Measurements from ENCODE around the gene GLI3.

The GLI3 gene

GRCh38 chr7:42020061-42020460 lies 216.9 kb downstream of the GLI3 start:
- CTCF ChIA-PET: no interaction called here
- TF ChIP-seq SUZ12 (IDR thresholded peaks at IDR 0.05) (no peak), PKNOX1 (IDR thresholded peaks at IDR 0.05) (no peak), L3MBTL2 (conservative IDR thresholded peaks at IDR 0.05) (no peak), SP1 (IDR thresholded peaks at IDR 0.05) (no peak), ELF4 (IDR thresholded peaks at IDR 0.05) (no peak), TARDBP (IDR thresholded peaks at IDR 0.05) (no peak), FOXK2 (IDR thresholded peaks at IDR 0.05) (no peak), FOXA1 (IDR thresholded peaks at IDR 0.05) (no peak), BHLHE40 (IDR thresholded peaks at IDR 0.05; ENCODE audit: borderline replicate concordance) (no peak), CTBP1 (IDR thresholded peaks at IDR 0.05; ENCODE audit: borderline replicate concordance) (no peak), LEF1 (IDR thresholded peaks at IDR 0.05; ENCODE audit: borderline replicate concordance) (no peak)
- DNase-seq (ENCODE audit: extremely low spot score): no peak
- POLR2A ChIA-PET: no interaction called here

DNA sequence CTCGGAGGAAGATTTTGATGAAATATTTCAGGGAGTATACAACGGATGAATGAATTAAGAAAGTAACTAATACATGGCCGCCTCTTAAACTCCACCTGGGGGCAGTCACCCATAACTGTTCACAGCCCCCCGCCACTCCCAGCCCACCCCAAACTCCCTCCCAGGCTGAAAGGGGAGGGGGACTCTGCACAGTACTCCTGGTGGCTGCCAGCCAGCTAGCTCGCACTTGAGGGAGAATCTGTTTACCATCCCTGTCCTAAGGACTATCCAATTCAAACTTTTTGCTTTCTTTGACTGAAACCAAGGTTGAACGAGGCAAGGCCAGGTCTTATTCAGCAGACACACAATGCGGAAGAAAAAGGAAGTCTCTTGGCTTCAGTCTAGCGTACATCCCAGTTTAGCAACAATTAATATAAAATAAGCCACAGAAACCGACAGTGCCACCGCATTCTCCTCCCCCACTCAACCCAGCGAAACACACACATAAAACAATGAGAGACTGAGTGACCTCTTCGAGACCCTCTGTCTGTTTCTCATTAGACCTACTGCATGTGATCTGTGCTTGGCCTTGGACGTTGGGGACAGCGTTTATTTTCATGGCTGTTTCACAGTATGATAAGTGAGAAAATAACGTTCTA lies 219.5 kb downstream of the GLI3 start:
- POLR2A ChIA-PET: no interaction called here
- CTCF ChIA-PET: no interaction called here
- no peak for DNase-seq (ENCODE audit: extremely low spot score)
- no peak for TF ChIP-seq BHLHE40 (IDR thresholded peaks at IDR 0.05; ENCODE audit: borderline replicate concordance)

- CTCF ChIA-PET: no interaction called here
Measured at GRCh38 chr7:42016517-42016916, 220.5 kb downstream of the GLI3 start.

GRCh38 chr7:42014625-42015618 lies 222.1 kb downstream of the GLI3 start:
- peak; percentile 33 for DNase-seq (ENCODE audit: extremely low spot score)
- CTCF ChIA-PET: interaction anchor here (1.0 to 1.2 kb wide), 2 partner anchors 16 to 30 kb away, joined by 3 read pairs; no protein-coding TSS in a partner anchor
- POLR2A ChIA-PET: no interaction called here
- TF ChIP-seq SP1 (IDR thresholded peaks at IDR 0.05) (no peak), HDGF (IDR thresholded peaks at IDR 0.05; ENCODE audit: borderline replicate concordance) (no peak), TARDBP (IDR thresholded peaks at IDR 0.05) (no peak), SUZ12 (IDR thresholded peaks at IDR 0.05) (no peak), CTBP1 (IDR thresholded peaks at IDR 0.05; ENCODE audit: borderline replicate concordance) (no peak), BHLHE40 (IDR thresholded peaks at IDR 0.05; ENCODE audit: borderline replicate concordance) (no peak), FOXM1 (IDR thresholded peaks at IDR 0.05; ENCODE audit: borderline replicate concordance) (no peak), LEF1 (IDR thresholded peaks at IDR 0.05; ENCODE audit: borderline replicate concordance) (no peak), ZNF384 (IDR thresholded peaks at IDR 0.05) (no peak), FOXA1 (IDR thresholded peaks at IDR 0.05) (no peak), NFRKB (IDR thresholded peaks at IDR 0.05) (no peak), ARNT (IDR thresholded peaks at IDR 0.05) (no peak), ELF4 (IDR thresholded peaks at IDR 0.05) (no peak), PKNOX1 (IDR thresholded peaks at IDR 0.05) (no peak), FOXK2 (IDR thresholded peaks at IDR 0.05) (no peak), L3MBTL2 (conservative IDR thresholded peaks at IDR 0.05) (no peak)

More at GRCh38 chr7:42016517-42016916, 220.5 kb downstream of the GLI3 start:
- TF ChIP-seq SUZ12 (IDR thresholded peaks at IDR 0.05) (no peak), FOXM1 (IDR thresholded peaks at IDR 0.05; ENCODE audit: borderline replicate concordance) (no peak), NFRKB (IDR thresholded peaks at IDR 0.05) (no peak), LEF1 (IDR thresholded peaks at IDR 0.05; ENCODE audit: borderline replicate concordance) (no peak), FOXK2 (IDR thresholded peaks at IDR 0.05) (no peak), CTBP1 (IDR thresholded peaks at IDR 0.05; ENCODE audit: borderline replicate concordance) (no peak), BHLHE40 (IDR thresholded peaks at IDR 0.05; ENCODE audit: borderline replicate concordance) (no peak), ZNF384 (IDR thresholded peaks at IDR 0.05) (no peak), ARNT (IDR thresholded peaks at IDR 0.05) (no peak), PKNOX1 (IDR thresholded peaks at IDR 0.05) (no peak), L3MBTL2 (conservative IDR thresholded peaks at IDR 0.05) (no peak)
- POLR2A ChIA-PET: no interaction called here
- no peak for DNase-seq (ENCODE audit: extremely low spot score)

- ChIA-PET CTCF (no interaction called here), POLR2A (no interaction called here)
- no peak for DNase-seq (ENCODE audit: extremely low spot score)
- TF ChIP-seq TARDBP (IDR thresholded peaks at IDR 0.05): no peak
- no peak for TF ChIP-seq SUZ12 (IDR thresholded peaks at IDR 0.05)
- no peak for TF ChIP-seq NFRKB (IDR thresholded peaks at IDR 0.05)
- TF ChIP-seq BHLHE40 (IDR thresholded peaks at IDR 0.05; ENCODE audit: borderline replicate concordance): no peak
- TF ChIP-seq CTBP1 (IDR thresholded peaks at IDR 0.05; ENCODE audit: borderline replicate concordance): no peak
- no peak for TF ChIP-seq FOXK2 (IDR thresholded peaks at IDR 0.05)
- no peak for TF ChIP-seq SP1 (IDR thresholded peaks at IDR 0.05)
- no peak for TF ChIP-seq ELF4 (IDR thresholded peaks at IDR 0.05)
- TF ChIP-seq L3MBTL2 (conservative IDR thresholded peaks at IDR 0.05): no peak
Measured at GRCh38 chr7:42012786-42013360, 224.1 kb downstream of the GLI3 start.

GRCh38 chr7:42012313-42012712 lies 224.7 kb downstream of the GLI3 start:
- no peak for TF ChIP-seq BHLHE40 (IDR thresholded peaks at IDR 0.05; ENCODE audit: borderline replicate concordance)
- no peak for TF ChIP-seq ZNF384 (IDR thresholded peaks at IDR 0.05)
- TF ChIP-seq CTBP1 (IDR thresholded peaks at IDR 0.05; ENCODE audit: borderline replicate concordance): no peak
- TF ChIP-seq SP1 (IDR thresholded peaks at IDR 0.05): no peak
- no peak for TF ChIP-seq L3MBTL2 (conservative IDR thresholded peaks at IDR 0.05)
- TF ChIP-seq TARDBP (IDR thresholded peaks at IDR 0.05): no peak
- no peak for TF ChIP-seq ARNT (IDR thresholded peaks at IDR 0.05)
- CTCF ChIA-PET: no interaction called here
- no peak for DNase-seq (ENCODE audit: extremely low spot score)
- POLR2A ChIA-PET: no interaction called here
